EL (cell line): ENCODE measurements around the gene PRSS50.
"Not testable (repeated sequence)": the region's sequence is repeated elsewhere in the genome, so short reads cannot be mapped to it uniquely, and the experiment has no call there.

Experiments used
- DNase-seq: peaks from one replicate; pipeline ENCODE4 v3.0.0-alpha.2; 2016

The PRSS50 gene, protein sequence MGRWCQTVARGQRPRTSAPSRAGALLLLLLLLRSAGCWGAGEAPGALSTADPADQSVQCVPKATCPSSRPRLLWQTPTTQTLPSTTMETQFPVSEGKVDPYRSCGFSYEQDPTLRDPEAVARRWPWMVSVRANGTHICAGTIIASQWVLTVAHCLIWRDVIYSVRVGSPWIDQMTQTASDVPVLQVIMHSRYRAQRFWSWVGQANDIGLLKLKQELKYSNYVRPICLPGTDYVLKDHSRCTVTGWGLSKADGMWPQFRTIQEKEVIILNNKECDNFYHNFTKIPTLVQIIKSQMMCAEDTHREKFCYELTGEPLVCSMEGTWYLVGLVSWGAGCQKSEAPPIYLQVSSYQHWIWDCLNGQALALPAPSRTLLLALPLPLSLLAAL

DNA sequence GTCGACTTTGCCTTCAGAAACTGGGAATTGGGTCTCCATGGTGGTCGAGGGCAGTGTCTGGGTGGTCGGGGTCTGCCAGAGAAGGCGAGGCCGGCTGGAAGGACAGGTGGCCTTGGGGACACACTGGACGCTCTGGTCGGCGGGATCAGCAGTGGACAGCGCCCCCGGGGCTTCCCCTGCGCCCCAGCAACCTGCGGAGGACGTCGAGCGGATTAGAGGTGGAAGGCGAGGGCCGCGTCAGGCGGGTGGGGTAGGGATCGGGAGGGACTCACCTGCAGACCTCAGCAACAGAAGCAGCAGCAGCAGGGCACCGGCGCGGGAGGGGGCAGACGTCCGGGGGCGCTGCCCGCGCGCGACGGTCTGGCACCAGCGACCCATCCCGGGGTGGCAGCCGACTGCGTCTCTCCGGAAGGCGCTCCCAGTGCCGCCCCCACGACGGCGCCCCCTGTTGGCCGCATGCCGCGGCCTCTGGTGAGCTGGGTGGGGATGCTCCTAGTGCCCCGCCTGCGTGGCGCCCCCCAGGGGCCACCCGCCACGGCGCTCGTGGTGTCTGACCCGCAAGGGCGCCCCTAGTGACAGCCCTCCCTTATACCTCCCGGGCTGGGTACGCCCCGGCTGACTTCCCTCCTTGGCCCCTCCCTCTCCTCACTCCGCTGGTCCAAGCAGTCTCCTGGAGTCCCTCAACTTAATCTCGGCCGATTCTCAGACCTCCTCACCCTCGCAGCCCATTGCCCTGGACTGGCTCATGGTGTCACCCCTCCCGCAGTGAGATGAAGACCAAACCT, at the start of gene PRSS50:
Gene PRSS50, minus strand, starts transcription at position 423 of the 785 bp plus-strand sequence. Its CDS starts 45 bp downstream, at position 378.
- no peak for DNase-seq

DNA sequence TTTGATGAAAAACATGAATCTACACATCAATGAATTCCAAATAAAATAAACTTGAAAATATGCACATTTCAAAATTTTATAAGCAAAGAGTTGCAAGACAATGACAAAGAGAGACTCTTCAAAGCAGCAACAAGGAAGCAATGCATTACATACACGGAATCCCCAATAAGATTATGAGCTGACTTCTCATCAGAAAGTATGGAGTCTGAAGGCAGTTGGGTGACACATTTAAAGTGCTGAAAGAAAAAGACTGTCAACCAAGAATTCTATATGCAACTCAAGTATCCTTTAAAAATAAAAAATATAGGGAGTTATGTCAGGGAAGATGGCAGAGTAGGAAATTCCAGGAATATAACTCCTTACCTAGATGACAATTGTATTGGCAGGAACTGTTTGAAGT, 46.5 kb upstream of the PRSS50 start:
- DNase-seq, result no peak

DNA sequence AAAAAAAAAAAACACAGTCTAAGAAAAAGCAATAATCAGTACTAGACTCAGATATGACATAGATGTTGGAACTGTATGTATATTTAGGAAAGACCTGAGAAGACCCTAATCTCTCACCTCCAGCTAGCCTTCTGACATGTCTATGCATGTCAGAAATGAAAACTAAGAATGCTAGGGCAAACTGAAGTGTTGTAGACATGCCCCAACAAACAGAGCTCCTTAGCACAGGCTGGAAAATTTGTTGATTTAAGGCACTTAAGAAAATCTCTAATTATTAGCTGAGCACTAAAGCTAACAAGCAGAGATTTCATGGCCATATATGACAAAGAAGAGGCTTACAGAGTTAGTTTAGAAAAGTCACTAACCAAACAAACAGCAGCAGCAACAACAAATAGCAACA, 45.5 kb upstream of the PRSS50 start:
- DNase-seq, result no peak

DNA sequence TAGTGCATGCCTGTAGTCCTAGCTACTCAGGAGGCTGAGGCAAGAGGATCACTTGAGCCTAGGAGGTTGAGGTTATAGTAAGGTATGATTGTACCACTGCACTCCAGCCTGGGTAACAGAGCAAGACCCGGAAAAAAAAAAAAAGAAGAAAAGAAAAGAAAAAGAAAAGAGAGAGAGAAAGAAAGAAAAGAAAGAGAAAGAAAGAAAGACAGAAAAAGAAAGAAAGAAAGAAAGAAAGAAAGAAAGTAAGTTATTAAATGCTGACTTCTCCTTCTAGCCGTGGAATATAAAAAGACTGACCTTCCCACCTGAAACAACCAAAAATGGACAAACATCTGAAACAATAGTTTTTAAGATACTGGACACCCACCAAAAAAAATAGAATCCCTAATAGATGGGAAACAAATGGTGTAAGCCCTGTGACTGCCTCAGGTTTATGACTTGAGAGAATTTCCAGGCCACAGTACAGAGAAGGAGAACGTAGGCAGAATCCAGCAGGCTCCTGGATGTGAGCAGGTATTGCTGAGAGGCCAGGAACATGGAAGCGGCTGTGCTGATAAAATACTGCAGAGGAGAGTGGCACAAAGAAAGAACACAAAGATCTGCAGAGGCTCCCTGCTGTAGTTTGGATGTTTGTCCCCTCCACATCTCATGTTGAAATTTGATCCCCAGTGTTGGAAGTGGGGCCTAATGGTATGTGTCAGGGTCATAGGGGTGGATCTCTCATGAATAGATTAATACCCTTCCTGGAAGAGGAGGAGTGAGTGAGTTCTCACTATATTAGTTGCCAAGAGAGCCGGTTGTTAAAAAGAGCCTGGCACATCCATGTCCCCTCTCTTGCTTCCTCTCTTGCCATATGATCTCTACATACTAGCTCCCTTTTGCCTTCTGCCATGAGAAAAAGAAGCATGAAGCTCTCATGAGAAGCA, 41.8 kb upstream of the PRSS50 start:
- DNase-seq, result no peak

DNA sequence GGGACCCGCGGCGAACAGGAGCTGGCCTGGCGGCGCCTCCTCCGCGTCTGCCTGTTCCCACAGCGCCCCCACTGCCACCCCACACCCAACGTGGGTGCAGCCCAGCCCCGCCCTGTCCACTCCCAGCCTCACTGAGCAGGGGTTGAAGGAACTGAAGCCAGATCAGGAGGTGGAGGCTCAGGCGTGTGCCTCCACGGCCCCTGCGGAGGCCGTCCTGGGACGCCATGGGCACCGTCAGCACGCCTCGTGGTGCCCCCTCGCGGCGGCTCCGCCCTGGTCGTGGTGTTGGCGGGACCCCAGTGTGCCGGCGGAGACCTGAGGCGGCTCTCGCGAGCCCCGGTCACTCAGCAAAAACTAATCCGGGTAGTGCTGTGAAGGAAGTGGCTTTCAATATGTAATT, 39.0 kb upstream of the PRSS50 start:
- no peak for DNase-seq

DNA sequence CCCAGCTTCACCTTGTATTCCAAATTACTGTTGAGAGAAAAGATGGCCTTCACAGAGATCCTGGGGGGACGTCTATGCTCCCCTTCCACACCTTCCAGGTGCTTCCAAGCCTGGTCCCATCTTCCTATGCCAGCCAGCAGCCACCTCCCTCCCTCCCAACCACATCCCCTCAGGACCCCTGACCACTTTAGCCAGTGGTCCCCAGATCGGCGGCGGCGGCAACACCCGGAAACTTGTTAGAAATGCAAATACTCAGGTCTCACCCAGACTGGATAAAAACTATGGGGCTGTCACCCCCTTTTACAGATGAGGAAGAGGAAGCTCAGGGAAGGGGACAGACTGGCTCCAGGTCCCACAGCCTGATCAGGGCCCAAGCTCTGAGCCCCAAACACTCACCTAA, 38.0 kb upstream of the PRSS50 start:
- no peak for DNase-seq

DNA sequence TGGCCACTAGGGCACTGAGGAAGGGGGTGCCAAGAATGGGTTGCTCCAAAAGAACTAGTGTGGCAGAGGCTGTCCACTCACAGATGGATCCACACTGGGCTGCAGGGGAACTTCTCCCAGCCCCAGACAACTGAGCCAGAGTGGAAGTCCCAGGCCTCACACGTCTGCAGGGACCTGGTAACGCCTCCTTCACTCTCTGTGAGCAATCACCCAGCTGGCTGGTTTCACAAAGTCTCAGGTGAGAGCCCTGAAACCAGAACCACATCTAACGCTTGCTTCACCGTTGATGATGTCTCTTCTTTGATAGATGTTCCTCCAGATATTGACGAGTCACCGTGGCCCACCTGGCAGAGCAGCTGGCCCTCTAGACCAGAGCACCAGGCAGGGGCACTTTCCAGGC, 35.5 kb upstream of the PRSS50 start:
- not testable (repeated sequence) for DNase-seq

DNA sequence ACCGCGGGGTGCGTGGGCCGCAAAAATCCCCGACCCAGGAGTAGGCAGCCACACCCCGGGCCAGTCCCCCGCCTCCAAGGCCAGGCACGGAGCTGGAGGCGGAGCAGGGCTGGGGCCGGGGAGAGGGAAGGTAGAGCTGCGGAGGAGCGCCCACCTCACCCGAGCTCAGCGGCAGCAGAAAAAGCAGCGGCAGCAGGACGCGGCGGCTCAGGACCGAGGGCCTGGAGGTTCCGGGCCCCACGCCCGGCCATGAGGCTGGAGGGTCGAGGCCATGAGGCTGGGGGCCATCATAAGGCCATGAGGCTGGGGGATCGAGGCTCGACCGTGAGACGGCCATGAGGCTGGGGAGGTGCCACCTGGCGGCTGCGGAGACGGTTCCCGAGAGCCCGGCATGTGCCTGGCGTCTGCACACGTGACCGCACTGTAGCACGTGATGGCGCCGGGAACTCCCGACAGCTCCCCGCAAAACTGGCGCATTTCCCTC, 32.9 kb upstream of the PRSS50 start:
- no peak for DNase-seq

DNA sequence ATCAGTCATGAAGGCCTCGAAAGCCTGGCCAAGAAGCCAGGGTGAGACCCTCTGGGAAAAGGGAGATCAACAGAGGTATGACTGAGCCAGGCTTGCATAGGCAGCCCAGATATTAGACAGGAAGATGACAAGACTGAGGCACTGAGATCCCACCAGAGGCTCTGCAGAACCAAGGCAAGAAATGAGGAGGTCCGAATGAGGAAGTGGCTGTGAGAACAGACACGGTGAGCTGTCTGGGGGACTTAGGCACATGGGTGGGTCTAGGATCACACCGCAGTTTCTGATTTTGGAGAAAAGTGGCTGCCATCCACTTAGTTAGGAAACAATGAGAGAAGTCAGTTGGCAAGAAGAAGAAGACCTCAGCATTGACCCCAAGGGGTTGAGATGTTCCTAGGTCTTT, 31.5 kb upstream of the PRSS50 start:
- DNase-seq, result no peak

DNA sequence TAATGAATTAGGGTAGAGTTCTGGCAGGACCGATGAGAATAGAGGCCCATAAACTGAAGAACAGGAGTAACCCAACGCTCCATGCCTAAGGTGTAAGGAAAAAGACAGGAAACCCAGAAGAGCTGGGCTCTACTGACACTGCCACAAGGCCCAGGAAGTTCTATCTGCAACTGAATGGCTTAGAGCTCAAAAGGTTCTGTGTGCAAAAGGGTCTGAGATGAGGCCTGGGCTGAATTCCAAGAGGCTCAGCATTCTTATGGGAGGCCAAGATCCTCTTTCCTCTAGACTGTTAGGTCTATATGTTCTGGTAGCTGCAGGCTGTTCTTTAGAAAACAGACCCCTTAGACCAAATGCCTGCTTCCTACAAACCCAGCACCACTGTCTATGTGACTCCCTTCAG, 30.5 kb upstream of the PRSS50 start:
- DNase-seq, result no peak

DNA sequence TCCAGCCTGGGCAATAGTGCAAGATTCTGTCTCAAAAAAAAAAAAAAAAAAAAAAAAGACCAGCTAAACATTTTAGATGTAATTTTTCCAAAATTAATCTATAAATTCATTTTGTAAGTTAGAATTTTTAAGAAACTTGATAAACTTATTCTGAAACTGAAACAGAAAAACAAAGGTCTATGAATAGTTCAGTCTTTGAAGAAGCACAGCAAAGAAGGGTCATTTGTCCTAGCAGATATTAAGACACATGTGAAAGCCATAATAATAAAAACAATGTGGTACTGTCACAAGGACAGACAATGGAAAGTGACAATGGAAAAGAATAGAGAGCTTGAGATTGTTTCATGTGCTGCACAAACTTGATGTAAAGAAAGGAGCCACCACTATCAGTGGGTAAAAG, 29.0 kb upstream of the PRSS50 start:
- DNase-seq, result no peak

DNA sequence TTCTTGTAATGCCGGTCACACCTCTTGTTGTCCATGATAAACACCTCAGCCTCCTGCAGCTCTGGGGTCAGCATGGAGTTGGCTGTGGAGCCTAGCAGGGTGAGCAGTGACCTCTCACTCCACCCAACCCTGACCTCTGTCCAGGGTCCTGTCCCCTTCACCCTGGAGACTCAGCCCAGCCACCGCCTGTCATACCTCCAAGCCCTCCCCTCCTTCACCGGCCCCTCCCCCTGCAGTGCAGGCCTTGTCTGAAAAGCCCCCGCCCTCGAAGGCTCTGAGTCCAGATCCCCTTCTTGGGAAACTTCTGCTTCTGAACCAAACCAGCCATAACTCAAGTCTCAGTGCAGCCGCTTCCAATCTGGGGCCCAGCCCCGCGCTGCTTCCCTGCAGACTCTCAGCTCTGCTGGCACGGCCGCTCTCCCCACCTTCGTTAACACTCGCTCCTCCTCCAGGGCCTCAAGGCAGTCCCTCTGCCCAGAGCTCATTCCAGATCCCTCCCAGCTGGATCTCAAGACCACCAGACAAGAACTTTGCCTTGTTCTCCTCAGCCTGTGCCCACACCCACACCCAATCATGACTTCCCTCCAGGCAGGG, 25.4 kb upstream of the PRSS50 start:
- no peak for DNase-seq

DNA sequence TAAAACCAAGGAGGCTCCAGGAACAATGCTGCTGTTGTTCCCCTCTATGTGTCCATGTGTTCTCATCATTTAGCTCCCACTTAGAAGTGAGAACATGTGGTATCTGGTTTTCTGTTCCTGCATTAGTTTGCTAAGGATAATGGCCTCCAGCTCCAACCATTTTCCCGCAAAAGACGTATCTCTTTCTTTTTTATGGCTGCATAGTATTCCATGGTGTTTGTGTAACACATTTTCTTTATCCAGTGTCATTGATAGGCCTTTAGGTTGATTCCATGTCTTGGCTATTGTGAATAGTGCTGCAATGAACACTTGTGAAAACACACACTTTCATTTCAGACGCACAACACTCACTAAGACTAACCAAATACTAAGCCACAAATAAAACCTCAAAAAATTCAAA, 21.9 kb upstream of the PRSS50 start:
- not testable (repeated sequence) for DNase-seq

DNA sequence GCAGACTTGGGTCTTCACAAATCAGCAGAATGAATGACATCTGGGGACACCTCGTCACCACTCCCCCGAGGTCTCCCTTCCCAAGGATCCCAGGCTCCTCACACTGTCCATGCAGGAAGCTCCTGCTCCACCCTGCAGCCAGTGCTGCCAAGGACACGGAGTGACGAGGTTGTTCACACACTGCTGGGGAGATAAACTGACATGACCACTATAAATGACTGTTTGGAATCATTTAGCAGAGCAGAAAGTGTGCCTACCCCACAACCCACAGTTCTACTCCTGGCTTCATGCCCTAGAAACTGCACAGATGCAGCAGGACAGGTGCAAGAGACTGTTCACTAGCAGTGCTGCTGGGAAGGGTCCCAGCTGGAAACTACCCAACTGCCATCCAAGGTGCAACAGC, 19.7 kb upstream of the PRSS50 start:
- DNase-seq, result no peak

DNA sequence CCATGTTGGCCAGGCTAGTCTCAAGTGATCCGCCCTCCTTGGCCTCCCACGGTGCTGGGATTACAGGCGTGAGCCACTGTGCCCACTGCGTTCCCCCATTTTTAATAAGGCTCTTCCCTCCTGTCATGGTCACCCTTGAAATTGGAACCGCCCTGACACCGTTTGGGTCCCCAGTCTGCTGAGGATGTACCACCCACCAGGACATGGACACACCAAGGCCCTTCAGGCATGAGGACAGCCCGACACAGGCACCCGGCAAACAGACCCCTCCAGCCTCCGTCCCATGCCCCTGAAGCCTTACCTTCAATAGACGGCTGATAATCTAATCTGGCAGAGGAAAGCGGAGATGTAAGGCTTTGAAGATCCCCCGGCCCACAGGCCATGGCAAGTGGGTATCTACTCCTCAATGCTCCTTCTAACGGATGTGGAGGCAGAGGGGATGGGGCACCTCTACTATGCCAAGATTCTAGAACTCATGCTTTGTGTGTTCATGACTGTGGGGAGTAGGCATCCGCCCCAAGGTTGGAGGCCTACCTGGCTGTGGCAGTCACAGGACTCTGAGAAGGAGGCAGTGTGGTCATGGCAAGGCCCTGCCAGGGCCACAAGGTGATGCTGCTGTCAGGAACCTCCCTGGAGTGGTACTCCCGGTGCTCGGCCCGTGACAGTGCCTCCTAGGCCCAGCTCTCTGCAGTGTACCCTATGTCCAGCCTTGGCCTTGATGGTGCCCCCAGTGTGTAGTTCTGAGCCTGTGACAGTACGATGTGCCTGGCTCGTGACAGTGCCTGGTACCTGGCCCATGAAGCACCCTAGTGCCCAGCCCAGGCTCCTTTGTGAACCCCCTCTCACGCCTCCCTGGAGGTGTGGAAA, 18.6 kb upstream of the PRSS50 start:
- DNase-seq, result no peak

DNA sequence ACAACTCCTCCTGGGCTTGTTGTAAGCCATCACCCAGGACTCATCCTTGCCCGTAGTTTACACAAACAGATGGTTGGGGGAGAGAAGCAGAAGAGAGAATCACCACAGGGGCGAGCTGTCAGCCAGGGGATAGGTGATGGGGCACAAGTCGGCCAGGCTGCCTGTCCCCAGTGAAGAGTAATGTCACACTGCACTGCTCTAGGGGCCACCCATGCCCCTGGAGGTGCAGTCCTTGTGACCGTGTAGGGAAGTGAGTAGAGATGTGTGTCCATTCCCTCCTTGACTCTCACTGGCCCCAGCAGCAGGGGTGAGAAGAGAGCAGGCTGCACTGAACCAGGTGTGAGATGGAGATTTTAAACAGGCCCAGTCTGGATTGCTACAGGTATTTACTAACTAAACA, 17.1 kb upstream of the PRSS50 start:
- DNase-seq, result no peak

DNA sequence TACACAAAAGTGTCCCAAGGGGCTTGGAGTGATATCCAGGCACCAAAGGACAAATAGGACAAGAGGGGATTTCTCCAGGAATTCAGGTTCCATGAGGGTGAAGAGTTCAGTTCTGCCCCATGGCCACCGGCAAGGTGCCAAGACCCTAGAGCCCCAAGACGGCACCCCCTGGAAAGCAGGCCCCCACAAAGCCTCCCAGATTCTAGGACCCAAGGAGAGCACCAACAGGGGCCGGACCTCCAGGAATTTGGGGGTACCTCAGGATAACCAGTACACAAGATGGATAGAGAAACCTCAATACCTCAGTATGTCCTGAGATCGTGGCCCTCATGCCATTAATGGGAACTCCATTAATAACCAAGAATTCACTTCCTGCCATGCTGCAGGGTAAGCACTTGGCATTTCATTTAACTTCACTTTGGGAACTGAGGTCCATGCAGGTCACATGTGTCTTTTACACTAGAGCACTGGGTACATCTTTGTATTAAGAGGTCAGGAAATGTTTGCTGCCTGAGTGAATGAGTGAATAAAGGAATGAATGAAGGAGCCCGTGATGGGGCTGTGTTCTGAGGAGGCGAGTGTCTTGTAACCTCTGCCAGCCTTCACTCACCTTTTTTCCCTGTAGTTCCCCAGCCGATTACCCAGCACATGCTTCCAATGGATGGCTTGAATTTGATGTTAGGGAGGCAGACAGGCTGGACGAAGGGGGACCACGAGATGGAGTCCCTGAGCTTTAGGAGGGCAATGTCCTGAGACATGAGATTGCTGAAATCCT, 15.5 kb upstream of the PRSS50 start:
- no peak for DNase-seq

DNA sequence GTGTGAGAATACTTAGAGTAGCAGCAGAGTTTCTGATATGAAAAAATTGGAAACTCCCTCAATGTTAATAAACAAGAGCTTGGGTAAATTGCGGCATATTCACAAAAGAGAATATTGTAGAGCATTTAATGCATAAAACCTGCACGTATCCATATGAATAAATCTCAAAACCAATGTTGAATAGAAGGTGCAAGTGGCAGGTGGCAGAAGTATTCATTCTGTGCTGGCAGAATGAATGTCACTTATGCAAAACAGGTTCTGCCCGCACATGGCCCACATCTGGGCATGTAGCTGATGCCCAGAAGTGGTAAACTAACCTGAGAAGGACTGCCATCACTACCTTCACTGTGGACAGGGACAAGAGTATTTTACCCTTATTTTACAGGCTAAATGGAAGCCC, 14.1 kb upstream of the PRSS50 start:
- DNase-seq, result no peak

DNA sequence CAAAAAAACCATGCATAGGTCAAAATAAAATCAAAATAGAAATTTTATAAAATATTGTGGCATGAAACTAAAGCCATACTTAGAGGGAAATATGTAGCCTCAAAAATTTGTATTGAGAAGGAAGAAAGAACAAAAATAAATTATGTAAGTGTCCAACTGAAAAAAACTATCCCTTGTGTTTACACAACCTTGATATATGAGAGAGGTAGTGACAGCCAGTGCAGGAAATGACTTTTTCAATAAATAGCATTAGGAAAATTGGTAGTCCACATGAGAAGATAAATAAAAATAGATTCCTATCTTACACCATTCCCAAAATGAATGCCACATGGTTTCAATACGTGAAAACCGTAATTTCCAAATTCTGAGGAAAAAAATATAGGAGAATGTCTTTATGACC, 13.2 kb upstream of the PRSS50 start:
- no peak for DNase-seq

DNA sequence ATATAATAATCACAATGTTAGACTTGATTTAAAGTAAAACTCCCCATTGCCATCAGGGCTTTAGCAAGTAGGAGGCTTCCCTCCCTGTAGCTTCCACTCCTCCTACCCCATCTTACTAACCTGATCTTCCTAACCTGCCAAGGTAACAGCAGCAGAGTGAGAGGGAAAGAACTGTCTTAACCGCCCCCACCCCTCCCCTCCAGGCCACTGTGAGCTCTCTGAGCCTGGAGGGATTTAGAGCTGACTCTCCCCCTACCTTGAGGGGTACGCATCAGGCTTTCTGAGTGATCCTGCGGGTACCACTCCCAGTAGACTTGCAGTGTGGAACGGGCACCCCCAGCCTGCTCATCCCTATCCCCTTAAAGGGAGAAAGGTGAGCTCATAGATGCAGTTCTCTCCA, 11.4 kb upstream of the PRSS50 start:
- DNase-seq, result no peak
